WI38 (cell line): ENCODE measurements around the gene S100A5.

ENCODE experiments used
- H3K4me3 ChIP-seq: 2 replicates; pipeline ENCODE4 v1.5.1; 2011; ENCODE audit warnings: low read depth, mild to moderate bottlenecking, control low read depth, low read length
- TF ChIP-seq, protein P1 (sequence below): IDR thresholded peaks from 2 replicates; pipeline ENCODE4 v1.5.1; 2012; ENCODE audit warnings: low read depth, mild to moderate bottlenecking, control low read depth, low read length

Gene S100A5

DNA sequence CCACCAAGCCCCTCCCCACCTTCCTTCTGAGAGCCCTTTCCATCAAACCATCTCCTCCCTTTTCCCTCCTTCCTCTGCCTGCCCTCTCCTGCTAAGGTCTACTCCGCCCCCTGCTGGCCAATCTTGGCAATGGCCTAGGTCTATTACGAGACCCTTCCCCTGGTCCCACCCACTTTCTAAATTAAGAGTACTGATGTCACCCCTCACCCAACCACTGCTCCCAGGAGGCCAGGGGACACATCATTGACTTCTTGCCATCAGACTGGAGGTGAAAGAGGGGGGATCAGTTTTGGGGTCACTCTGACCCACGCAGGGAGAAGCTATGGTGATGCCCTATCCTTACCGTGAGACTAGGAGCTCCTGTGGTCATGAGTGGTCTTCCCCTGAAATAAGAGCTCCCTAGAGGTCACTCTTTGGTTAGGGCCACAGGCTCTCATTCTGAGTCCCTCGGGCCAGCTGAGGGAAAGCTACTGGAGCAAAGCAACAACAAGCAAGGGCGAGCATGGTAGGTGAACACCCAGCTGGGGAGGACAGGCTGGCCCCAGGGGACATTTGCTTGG is 45.7 kb downstream of the S100A5 start:
- TF ChIP-seq, protein P1, sequence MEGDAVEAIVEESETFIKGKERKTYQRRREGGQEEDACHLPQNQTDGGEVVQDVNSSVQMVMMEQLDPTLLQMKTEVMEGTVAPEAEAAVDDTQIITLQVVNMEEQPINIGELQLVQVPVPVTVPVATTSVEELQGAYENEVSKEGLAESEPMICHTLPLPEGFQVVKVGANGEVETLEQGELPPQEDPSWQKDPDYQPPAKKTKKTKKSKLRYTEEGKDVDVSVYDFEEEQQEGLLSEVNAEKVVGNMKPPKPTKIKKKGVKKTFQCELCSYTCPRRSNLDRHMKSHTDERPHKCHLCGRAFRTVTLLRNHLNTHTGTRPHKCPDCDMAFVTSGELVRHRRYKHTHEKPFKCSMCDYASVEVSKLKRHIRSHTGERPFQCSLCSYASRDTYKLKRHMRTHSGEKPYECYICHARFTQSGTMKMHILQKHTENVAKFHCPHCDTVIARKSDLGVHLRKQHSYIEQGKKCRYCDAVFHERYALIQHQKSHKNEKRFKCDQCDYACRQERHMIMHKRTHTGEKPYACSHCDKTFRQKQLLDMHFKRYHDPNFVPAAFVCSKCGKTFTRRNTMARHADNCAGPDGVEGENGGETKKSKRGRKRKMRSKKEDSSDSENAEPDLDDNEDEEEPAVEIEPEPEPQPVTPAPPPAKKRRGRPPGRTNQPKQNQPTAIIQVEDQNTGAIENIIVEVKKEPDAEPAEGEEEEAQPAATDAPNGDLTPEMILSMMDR, result peak; percentile 85
- no peak overlapping the region for H3K4me3 ChIP-seq

DNA sequence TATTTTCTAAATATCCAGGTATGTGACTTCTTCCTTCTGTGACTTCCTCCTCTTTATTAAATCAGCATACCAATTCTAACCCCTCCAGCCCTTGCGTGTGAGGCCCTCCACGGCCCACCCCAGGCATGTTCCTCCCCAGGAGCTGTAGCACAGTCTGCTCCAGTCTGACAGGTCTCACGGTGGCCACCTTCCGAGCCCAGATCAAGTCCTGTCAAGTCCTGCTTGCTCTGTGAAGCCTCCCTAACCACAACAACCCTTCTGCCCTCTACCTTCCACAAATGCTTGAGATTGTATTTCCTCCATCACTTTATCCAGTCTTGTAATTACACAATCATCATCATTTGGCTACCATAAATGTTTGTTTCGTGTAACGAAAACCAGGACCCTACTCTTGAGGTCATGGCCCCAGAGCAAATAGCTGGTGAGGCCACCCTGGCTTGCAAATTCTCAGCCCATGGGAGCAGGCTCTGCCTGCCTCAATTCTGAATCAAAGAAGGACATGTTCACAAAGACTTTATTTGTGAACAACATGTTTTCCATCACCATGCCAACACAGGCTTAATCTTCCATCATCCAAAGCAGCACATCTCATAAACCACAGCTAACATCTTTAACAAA is 47.3 kb downstream of the S100A5 start:
- TF ChIP-seq, protein P1, result no peak
- no peak overlapping the region for H3K4me3 ChIP-seq

DNA sequence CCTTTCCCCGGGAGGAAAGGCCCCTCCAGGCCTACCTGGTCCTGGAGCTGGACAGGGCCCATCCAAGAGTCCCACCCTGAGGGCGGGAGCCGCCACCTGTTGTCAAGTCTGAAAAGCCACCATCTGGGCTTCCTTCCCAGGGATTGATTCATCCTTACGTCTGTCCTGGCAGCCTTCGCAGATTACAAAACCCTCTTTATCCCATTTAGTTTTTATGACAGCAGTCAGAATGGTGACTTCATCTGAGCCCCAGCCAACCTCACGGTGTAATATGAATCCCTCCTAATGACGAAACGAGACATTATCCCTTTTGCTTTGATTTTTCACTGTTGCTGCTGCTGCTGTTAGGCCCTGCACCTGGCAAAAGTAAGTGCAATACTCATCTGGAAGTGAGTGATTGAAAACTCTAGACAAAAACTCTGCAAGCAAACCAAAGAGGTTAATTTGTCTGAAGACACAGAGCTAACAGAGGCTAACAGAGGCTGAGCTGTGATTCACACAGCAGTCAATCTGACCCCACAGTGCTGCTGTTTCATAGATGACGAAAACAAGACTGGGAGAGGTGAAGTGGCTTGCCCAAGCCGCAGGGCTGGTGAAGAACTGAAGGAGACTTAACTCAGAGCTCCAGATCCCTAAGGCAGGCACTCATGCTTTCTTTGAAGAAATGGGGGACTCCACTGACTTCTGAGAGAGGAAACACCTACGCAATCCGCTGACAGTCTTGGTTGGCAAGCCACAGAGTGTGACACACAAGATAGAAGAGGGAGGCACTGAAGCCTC is 50.3 kb downstream of the S100A5 start:
- TF ChIP-seq, protein P1, result no peak
- no peak overlapping the region for H3K4me3 ChIP-seq

DNA sequence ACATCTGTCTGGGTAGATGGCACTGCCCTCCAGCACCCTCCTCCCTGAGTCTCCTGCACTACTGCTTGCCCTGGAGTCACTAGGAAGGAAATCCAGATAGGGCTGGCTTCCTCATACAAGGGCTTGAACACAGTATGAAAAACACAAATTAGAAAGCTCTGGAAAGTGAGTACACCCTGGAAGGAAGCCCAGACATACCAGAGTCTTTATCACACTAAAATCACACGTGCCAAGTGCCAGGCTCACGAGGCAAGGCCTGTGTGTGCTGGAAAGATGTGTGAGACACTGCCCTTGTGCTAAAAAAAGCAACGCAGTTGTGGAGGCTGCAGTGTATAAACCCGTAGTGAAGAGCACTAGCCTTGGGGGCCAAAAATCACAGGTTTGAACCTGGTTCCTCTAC is 52.0 kb downstream of the S100A5 start:
- TF ChIP-seq, protein P1, result no peak
- H3K4me3 ChIP-seq, result no peak overlapping the region

DNA sequence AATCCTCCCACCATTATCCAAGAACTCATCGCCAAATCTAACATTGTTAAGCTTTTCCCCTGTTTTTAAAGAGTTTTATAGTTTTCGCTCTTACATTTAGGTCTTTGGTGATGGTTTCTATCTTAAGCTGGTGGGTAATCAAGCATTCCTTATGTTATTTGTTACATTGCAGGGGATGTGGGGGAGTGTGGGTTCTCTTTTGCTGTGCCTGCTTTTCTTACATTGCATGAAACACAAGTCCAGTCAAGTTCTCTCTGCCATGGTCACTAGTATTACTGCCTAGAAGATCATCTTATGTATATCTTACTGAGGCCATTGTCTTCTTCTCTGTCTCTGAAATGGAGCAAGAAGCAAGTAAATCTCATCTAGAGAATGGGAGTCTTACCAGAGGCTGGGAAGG is 53.0 kb downstream of the S100A5 start:
- H3K4me3 ChIP-seq, result no peak overlapping the region
- TF ChIP-seq, protein P1, result no peak
